Heart right ventricle (tissue), 16 donors: ENCODE data around the gene PCDHGA1. TPM values are rescaled to one million over a fixed set of nuclear protein-coding genes. Genes with fewer than 3 reads are reported as not detected.

Experiments used
- ATAC-seq, 8 donors: fragments of 200-7000 bp; cut with Tn5 transposase; one replicate each; pipeline ENCODE4 v1.9.1; 2020; ENCODE audit warnings: mild to moderate bottlenecking in 8 of 8, moderate library complexity in 8 of 8, moderate number of reproducible peaks in 1 of 8
- DNase-seq, 2 donors: peaks; one replicate each; pipeline ENCODE4 v3.0.0-alpha.2; 2020
- H3K27ac ChIP-seq, 10 donors: fragments of 200-600 bp; sonication (generic) in 2 of 10; one replicate each; pipeline versions ENCODE4 v1.5.0 to v1.8.0; 2020 to 2022; ENCODE audit warnings: mild to moderate bottlenecking in 3 of 10
- H3K27me3 ChIP-seq, 7 donors: fragments of 200-600 bp; one replicate each; pipeline ENCODE4 v1.8.0; 2021 to 2022; ENCODE audit warnings: mild to moderate bottlenecking in 2 of 7
- H3K36me3 ChIP-seq, 9 donors: fragments of 200-600 bp; sonication (generic) in 1 of 9; one replicate each; pipeline versions ENCODE4 v1.5.0 to v1.8.0; 2020 to 2022; ENCODE audit warnings: mild to moderate bottlenecking in 2 of 9
- H3K4me1 ChIP-seq, 9 donors: fragments of 200-600 bp; sonication (generic) in 1 of 9; one replicate each; pipeline versions ENCODE4 v1.5.0 to v1.8.0; 2020 to 2022; ENCODE audit warnings: mild to moderate bottlenecking in 4 of 9
- H3K4me3 ChIP-seq, 10 donors: fragments of 200-600 bp; sonication (generic) in 2 of 10; one replicate each; pipeline versions ENCODE4 v1.5.0 to v1.8.0; 2020 to 2022; ENCODE audit warnings: mild to moderate bottlenecking in 7 of 10, moderate library complexity in 2 of 10
- H3K9me3 ChIP-seq, 11 donors: fragments of 200-600 bp in 10 of 11; sonication (generic) in 2 of 11; one replicate each; pipeline versions ENCODE4 v1.5.0 to v1.8.0; 2013 to 2022; ENCODE audit warnings: mild to moderate bottlenecking in 2 of 11, control low read depth in 1 of 11, moderate library complexity in 1 of 11
- CTCF ChIP-seq, 9 donors: fragments of 200-600 bp; sonication (generic) in 2 of 9; IDR thresholded peaks; one replicate each; pipeline versions ENCODE4 v1.5.0 to v1.8.0; 2021 to 2022; ENCODE audit warnings: antibody characterized with exemption in 9 of 9, mild to moderate bottlenecking in 5 of 9, moderate library complexity in 1 of 9
- WGBS, 2 donors: extraction: QIAGEN DNeasy Blood & Tissue Kit; methylation state at CpG; one replicate each; pipeline ENCODE4 v1.1.7; 2013; ENCODE audit warnings: inconsistent platforms in 1 of 2; 5-methylcytosine and 5-hydroxymethylcytosine counted together
- intact Hi-C, 10 donors: fragments of 100-400 bp; cut with DNase I; formaldehyde crosslinking; loops; one replicate each; pipeline versions ENCODE4 v1.11.1 to v1.14.2; 2022
- polyA plus RNA-seq, 2 donors: library from polyadenylated mRNA; stranded (reverse); fragments of 200-250 nt; gene quantifications; one replicate each; pipeline ENCODE4 v1.2.3, GENCODE V29; 2013
- total RNA-seq, 10 donors: library from RNA; stranded (reverse); fragmentation: NEBNext Ultra II Directional in 3 of 10; extraction: Animal tissue kit (Norgen Biotek cat#: 25700) in 3 of 10; gene quantifications; one replicate each; pipeline versions ENCODE4 v1.2.1 to v1.2.4, GENCODE V29; 2021 to 2023
- donor health status: Arrhythmogenic right ventricular cardiomyopathy.
- donor health status: ischemic (EF 13 %, LVEDD 7.1; RV severe dilation, severe dysfunction).
- donor health status: healthy with polysubstance abuse.
- donor health status: DM: no; HTN: yes; CAD: no.
- donor health status: DM: no; HTN: no; CAD: no.
- donor health status: ischemic (EF 25% LVEDD 6.9; RV normal size, moderate dysfunction).
- donor health status: ischemic (EF 25% LVEDD 5.7; RV mildly dilated, moderate dysfunction).
- donor health status: healthy.
- donor health status: DM: yes; HTN: yes; CAD: no.
- donor health status: Ischemic cardiomyopathy.
- donor health status: ischemic (EF 35%, LVEDD 5.7; RV mildly dilated, moderate dysfunction).
- donor health status: nonischemic (EF 11% LVEDD 7.7; RV severe dilation, severe dysfunction).
- donor health status: DM: yes; HTN: yes; CAD: no.
- donor health status: PGD.
- donor health status: ischemic (EF 29% LVEDD 5.4; RV normal size, mild dysfunction).
- donor health status: nonischemic (EF 23%, LVEDD 6.1; RV moderate dilation, normal function).

Gene PCDHGA1
- total and polyA plus RNA-seq, 12 donors = 0.57 to 5.0 (median 2.6) TPM

- peak overlapping the region in 9 of 10 donors; percentile 51 to 80 (median 61) for H3K4me3 ChIP-seq
- H3K4me1 ChIP-seq = peaks cover 7 to 79% (median 57%) of the 10 kb centered on the region in 9 donors
- no peak for TF ChIP-seq CTCF (IDR thresholded peaks at IDR 0.05)
- no peaks in the 10 kb centered on the region for H3K9me3 ChIP-seq
- no peak for DNase-seq
- ATAC-seq = no peak
- H3K36me3 ChIP-seq = peaks cover 0 to 14% (median 0%) of the 10 kb centered on the region in 9 donors
- H3K27ac ChIP-seq = peak overlapping the region in 1 of 10 donors; percentile 2
- peaks cover 0 to 57% (median 0%) of the 10 kb centered on the region in 7 donors for H3K27me3 ChIP-seq
- 52 to 57% methylated on average over 20 of the region's 20 CpGs for WGBS, 2 donors
- intact Hi-C loops = loop anchor here in 6 of 10 donors (5.0 kb wide), 3 partner anchors 34 to 44 kb away; no protein-coding TSS in a partner anchor
These were observed 148.1 kb downstream of the PCDHGA1 start for GRCh38 chr5:141478321-141478945.

- Histone ChIP-seq H3K27ac (no peak overlapping the region), H3K9me3 (no peaks in the 10 kb centered on the region), H3K27me3 (peaks cover 0 to 63% (median 0%) of the 10 kb centered on the region in 7 donors), H3K36me3 (peaks cover 0 to 14% (median 0%) of the 10 kb centered on the region in 9 donors), H3K4me3 (peak overlapping the region in 6 of 10 donors; percentile 9 to 80 (median 66)), H3K4me1 (peaks cover 7 to 92% (median 69%) of the 10 kb centered on the region in 9 donors)
- ATAC-seq (no peak), DNase-seq (no peak)
- TF ChIP-seq CTCF (IDR thresholded peaks at IDR 0.05) = no peak
- intact Hi-C loops = loop anchor here in 6 of 10 donors (5.0 kb wide), 3 partner anchors 33 to 43 kb away; no protein-coding TSS in a partner anchor
These were observed 149.5 kb downstream of the PCDHGA1 start for GRCh38 chr5:141479776-141480175.

GRCh38 chr5:141483902-141484301, 153.6 kb downstream of the PCDHGA1 start:
- H3K4me1 ChIP-seq = peaks cover 7 to 97% (median 52%) of the 10 kb centered on the region in 9 donors

GRCh38 chr5:141484310-141484640, 154.0 kb downstream of the PCDHGA1 start:
- peak overlapping the region in 9 of 10 donors; percentile 18 to 48 (median 45) for H3K4me3 ChIP-seq
- H3K4me1 ChIP-seq = peaks cover 5 to 96% (median 49%) of the 10 kb centered on the region in 9 donors

More at GRCh38 chr5:141483902-141484301, 153.6 kb downstream of the PCDHGA1 start:
- intact Hi-C loops = no loop called here
- ATAC-seq = no peak
- H3K27ac ChIP-seq = peak overlapping the region in 1 of 10 donors; percentile 31
- H3K4me3 ChIP-seq = peak overlapping the region in 2 of 10 donors; percentile 48
- H3K27me3 ChIP-seq = peaks cover 0 to 38% (median 0%) of the 10 kb centered on the region in 7 donors
- DNase-seq = no peak
- peaks cover 0 to 26% (median 5%) of the 10 kb centered on the region in 9 donors for H3K36me3 ChIP-seq
- TF ChIP-seq CTCF (IDR thresholded peaks at IDR 0.05) = no peak
- WGBS, 2 donors = 59 to 67% methylated on average over 3 of the region's 3 CpGs
- H3K9me3 ChIP-seq = no peaks in the 10 kb centered on the region

More at GRCh38 chr5:141484310-141484640, 154.0 kb downstream of the PCDHGA1 start:
- ATAC-seq (no peak), DNase-seq (no peak)
- Histone ChIP-seq H3K36me3 (peaks cover 0 to 28% (median 5%) of the 10 kb centered on the region in 9 donors), H3K27me3 (peaks cover 0 to 35% (median 0%) of the 10 kb centered on the region in 7 donors), H3K9me3 (no peaks in the 10 kb centered on the region), H3K27ac (peak overlapping the region in 1 of 10 donors; percentile 31)
- intact Hi-C loops = no loop called here
- TF ChIP-seq CTCF (IDR thresholded peaks at IDR 0.05) = no peak
- WGBS, 2 donors = 27 to 28% methylated on average over 4 of the region's 4 CpGs
